ENCODE results near the gene MAD1L1.

The MAD1L1 gene

GRCh38 chr7:1935176-1936005, 297.4 kb downstream of the MAD1L1 start:
- no peak overlapping the region for H3K27ac ChIP-seq
- no peak for TF ChIP-seq ZFX (IDR thresholded peaks at IDR 0.05)
- no peak for TF ChIP-seq CTCF (conservative IDR thresholded peaks at IDR 0.05)

- H3K27ac ChIP-seq: no peak overlapping the region
- TF ChIP-seq CTCF (conservative IDR thresholded peaks at IDR 0.05) (no peak), ZFX (IDR thresholded peaks at IDR 0.05) (no peak)
Observed at GRCh38 chr7:1934756-1935155, 298.0 kb downstream of the MAD1L1 start.

- TF ChIP-seq CTCF (conservative IDR thresholded peaks at IDR 0.05): no peak
- TF ChIP-seq ZFX (IDR thresholded peaks at IDR 0.05): no peak
Observed at GRCh38 chr7:1934017-1934416, 298.7 kb downstream of the MAD1L1 start.

GRCh38 chr7:1933066-1933750, 299.5 kb downstream of the MAD1L1 start:
- TF ChIP-seq ZFX (IDR thresholded peaks at IDR 0.05) (no peak), CTCF (conservative IDR thresholded peaks at IDR 0.05) (no peak)
- no peak overlapping the region for H3K27ac ChIP-seq

More at GRCh38 chr7:1934017-1934416, 298.7 kb downstream of the MAD1L1 start:
- no peak overlapping the region for H3K27ac ChIP-seq

- H3K27ac ChIP-seq: no peak overlapping the region
- TF ChIP-seq ZFX (IDR thresholded peaks at IDR 0.05): no peak
- TF ChIP-seq CTCF (conservative IDR thresholded peaks at IDR 0.05): no peak
Observed at GRCh38 chr7:1931951-1932270, 300.8 kb downstream of the MAD1L1 start.

- no peak overlapping the region for H3K27ac ChIP-seq
- no peak for TF ChIP-seq CTCF (conservative IDR thresholded peaks at IDR 0.05)
- no peak for TF ChIP-seq ZFX (IDR thresholded peaks at IDR 0.05)
Observed at GRCh38 chr7:1931256-1931950, 301.3 kb downstream of the MAD1L1 start.

Data from C4-2B (cell line).